Vagina (tissue), 2 donors: ENCODE data around the gene ESR1. TPM values are rescaled to one million over a fixed set of nuclear protein-coding genes. Genes with fewer than 3 reads are reported as not detected.
A peak's percentile ranks its signal among the peaks of the same experiment; 100 is the strongest.

ENCODE experiments used
- DNase-seq, 2 donors: peaks; one replicate each; pipeline ENCODE4 v3.0.0-alpha.2; 2017; ENCODE audit errors: extremely low spot score in 2 of 2
- H3K27ac ChIP-seq: fragments of 200-600 bp; sonication (generic); one replicate; pipeline ENCODE4 v1.5.1; 2019
- H3K27me3 ChIP-seq: fragments of 200-600 bp; sonication (generic); one replicate; pipeline ENCODE4 v1.5.1; 2019
- H3K36me3 ChIP-seq, 2 donors: fragments of 200-600 bp; sonication (generic); one replicate each; pipeline ENCODE4 v1.5.1; 2017 to 2019
- H3K4me1 ChIP-seq: fragments of 200-600 bp; sonication (generic); one replicate; pipeline ENCODE4 v1.5.1; 2019
- H3K4me3 ChIP-seq, 2 donors: fragments of 200-600 bp; sonication (generic); 1 replicate in 1 of 2; 2 replicates in 1 of 2; pipeline ENCODE4 v1.5.1; 2016 to 2019
- H3K9me3 ChIP-seq: fragments of 200-600 bp; sonication (generic); one replicate; pipeline ENCODE4 v1.5.1; 2019
- POLR2A ChIP-seq, 2 donors: fragments of 450-650 bp; IDR thresholded peaks; one replicate each; pipeline ENCODE4 v1.6.1; 2017; ENCODE audit warnings: antibody characterized with exemption in 2 of 2, mild to moderate bottlenecking in 2 of 2, moderate library complexity in 2 of 2
- POLR2AphosphoS5 ChIP-seq, 2 donors: sonication (generic); formaldehyde crosslinking; IDR thresholded peaks; one replicate each; pipeline ENCODE4 v1.9.0; 2017; ENCODE audit warnings: antibody characterized with exemption in 2 of 2, mild to moderate bottlenecking in 2 of 2, low read depth in 1 of 2; ENCODE audit not compliant: insufficient read depth in 1 of 2
- intact Hi-C: fragments of 100-400 bp; cut with DNase I; formaldehyde crosslinking; loops from one replicate; pipeline ENCODE4 v1.15.1; 2023
- total RNA-seq: library from RNA; depleted of rRNA; stranded (reverse); fragments of >200 nt; gene quantifications from one replicate; pipeline ENCODE4 v1.2.3, GENCODE V29; 2016
- TF ChIP-seq, protein P1 (sequence below), 3 experiments: fragments of 450-650 bp in 2 of 3; fragments of 200-600 bp in 1 of 3; sonication (generic) in 1 of 3; IDR thresholded peaks; one replicate each; pipeline ENCODE4 v1.5.1; 2017 to 2019; ENCODE audit warnings: antibody characterized with exemption in 3 of 3, mild to moderate bottlenecking in 2 of 3, moderate library complexity in 2 of 3

The ESR1 gene
- total RNA-seq, 1 donor from 2014 or later: 50.3 TPM

DNA sequence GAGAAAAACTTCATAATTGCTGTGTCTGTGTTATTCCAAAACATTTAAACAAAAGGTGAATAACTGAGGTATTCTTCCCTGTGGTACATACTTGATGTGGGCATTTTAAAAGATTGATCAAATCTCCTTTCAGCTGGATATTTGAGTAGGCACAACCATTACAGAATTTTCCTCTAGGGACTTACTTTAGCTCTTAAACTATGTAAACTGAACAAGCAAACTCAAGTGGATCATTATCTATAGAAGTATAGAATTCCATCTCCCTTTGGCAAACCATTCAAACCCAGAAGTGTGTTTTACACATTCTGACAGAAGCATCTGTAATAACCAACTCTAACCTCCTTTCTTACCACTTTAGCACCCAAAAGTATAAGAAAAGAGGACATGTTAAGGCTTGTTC is 241.4 kb downstream of the ESR1 start:
- intact Hi-C loops: no loop called here
- TF ChIP-seq POLR2A (IDR thresholded peaks at IDR 0.05): no peak
- H3K4me3 ChIP-seq: no peak overlapping the region
- DNase-seq: no peak
- no peaks in the 10 kb centered on the region for H3K27me3 ChIP-seq
- H3K9me3 ChIP-seq: no peaks in the 10 kb centered on the region
- H3K36me3 ChIP-seq: no peaks in the 10 kb centered on the region
- peak overlapping the region; percentile 13 for H3K27ac ChIP-seq
- H3K4me1 ChIP-seq: no peaks in the 10 kb centered on the region

DNA sequence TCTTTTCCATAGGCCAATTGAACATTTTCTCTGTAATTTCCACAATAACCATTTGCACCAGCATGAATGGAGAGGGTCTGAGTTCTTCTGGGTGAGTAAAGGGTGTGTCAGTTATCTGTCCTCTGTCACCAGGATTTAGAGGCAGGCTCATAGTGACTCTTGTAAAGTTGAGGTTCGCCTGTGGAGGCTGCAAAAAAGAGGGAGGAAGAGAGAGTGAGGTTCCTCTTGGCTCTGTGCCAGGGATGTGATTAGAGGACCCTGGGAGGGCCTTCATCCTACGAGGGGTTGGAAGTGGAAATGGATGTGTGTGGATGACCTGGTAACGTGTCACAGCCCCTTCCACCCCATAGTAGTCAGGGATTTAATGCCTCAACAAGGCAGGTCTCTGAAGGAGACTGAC is 242.0 kb downstream of the ESR1 start:
- intact Hi-C loops: no loop called here
- Histone ChIP-seq H3K4me1 (no peaks in the 10 kb centered on the region), H3K9me3 (no peaks in the 10 kb centered on the region), H3K27ac (peak overlapping the region; percentile 13), H3K27me3 (no peaks in the 10 kb centered on the region), H3K4me3 (no peak overlapping the region), H3K36me3 (no peaks in the 10 kb centered on the region)
- TF ChIP-seq, protein P1, sequence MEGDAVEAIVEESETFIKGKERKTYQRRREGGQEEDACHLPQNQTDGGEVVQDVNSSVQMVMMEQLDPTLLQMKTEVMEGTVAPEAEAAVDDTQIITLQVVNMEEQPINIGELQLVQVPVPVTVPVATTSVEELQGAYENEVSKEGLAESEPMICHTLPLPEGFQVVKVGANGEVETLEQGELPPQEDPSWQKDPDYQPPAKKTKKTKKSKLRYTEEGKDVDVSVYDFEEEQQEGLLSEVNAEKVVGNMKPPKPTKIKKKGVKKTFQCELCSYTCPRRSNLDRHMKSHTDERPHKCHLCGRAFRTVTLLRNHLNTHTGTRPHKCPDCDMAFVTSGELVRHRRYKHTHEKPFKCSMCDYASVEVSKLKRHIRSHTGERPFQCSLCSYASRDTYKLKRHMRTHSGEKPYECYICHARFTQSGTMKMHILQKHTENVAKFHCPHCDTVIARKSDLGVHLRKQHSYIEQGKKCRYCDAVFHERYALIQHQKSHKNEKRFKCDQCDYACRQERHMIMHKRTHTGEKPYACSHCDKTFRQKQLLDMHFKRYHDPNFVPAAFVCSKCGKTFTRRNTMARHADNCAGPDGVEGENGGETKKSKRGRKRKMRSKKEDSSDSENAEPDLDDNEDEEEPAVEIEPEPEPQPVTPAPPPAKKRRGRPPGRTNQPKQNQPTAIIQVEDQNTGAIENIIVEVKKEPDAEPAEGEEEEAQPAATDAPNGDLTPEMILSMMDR (IDR thresholded peaks at IDR 0.05): no peak
- TF ChIP-seq POLR2AphosphoS5 (IDR thresholded peaks at IDR 0.05; ENCODE audit: insufficient read depth in 1 of 2, low read depth in 1 of 2) (no peak), POLR2A (IDR thresholded peaks at IDR 0.05) (no peak)
- no peak for DNase-seq

DNA sequence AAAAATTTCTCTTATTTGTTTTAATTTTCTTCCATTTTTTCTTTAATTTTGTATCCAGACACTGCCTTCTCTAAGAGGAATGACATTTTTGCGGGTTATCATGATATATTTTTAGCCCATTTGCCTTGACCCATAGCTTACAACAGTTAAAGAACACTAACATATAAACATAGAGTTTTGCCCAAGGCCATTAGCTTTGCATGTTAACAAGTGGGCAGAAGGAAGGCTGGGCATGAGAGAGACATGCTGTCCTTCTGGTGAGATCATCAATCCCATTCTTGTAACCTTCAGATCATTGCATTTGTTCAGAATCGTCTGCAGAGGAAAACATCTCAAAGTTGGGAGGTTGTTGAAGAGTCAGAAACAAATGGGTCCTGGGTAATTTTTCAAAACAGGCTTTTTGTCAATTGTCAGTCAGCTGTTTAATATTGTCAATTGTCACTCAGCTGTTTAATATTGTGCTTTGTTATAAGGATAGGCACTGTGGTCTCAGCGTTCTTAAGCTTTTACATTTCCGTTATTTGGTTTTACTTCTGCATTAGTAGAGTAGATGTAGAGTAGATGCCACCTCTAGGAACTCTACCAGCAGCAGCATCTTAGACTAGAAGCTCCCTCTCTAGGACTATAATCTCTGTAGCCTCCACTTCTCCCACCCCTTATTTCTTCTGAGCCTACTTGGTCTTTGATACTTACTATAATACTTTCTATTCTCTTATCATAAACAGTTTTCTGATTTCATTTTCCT is 243.1 kb downstream of the ESR1 start:
- Histone ChIP-seq H3K27me3 (no peaks in the 10 kb centered on the region), H3K4me1 (no peaks in the 10 kb centered on the region), H3K4me3 (no peak overlapping the region), H3K9me3 (no peaks in the 10 kb centered on the region), H3K27ac (no peak overlapping the region), H3K36me3 (no peaks in the 10 kb centered on the region)
- DNase-seq: no peak
- TF ChIP-seq POLR2A (IDR thresholded peaks at IDR 0.05) (no peak), POLR2AphosphoS5 (IDR thresholded peaks at IDR 0.05; ENCODE audit: insufficient read depth in 1 of 2, low read depth in 1 of 2) (no peak)
- TF ChIP-seq, protein P1 (IDR thresholded peaks at IDR 0.05): no peak
- intact Hi-C loops: no loop called here

DNA sequence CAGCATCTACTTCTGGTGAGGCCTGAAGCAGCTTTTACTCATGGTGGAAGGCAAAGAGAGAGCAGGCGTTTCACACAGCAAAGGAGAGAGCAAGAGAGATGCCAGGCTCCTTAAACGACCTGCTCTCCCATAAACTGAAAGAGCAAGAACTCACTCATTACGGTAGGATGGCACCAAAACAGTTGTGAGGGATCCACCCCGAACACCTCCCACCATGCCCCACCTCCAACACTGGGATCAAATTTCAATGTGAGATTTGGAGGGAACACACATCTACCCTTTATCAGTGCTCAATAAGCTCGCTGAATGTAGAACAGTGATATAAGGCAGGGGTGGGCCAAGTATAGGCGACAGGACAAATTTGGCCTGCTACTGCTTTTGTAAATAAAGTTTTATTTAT is 244.6 kb downstream of the ESR1 start:
- H3K9me3 ChIP-seq: no peaks in the 10 kb centered on the region
- no peak for DNase-seq
- TF ChIP-seq POLR2AphosphoS5 (IDR thresholded peaks at IDR 0.05; ENCODE audit: insufficient read depth in 1 of 2, low read depth in 1 of 2) (no peak), POLR2A (IDR thresholded peaks at IDR 0.05) (no peak)
- TF ChIP-seq, protein P1 (IDR thresholded peaks at IDR 0.05): no peak
- H3K27ac ChIP-seq: no peak overlapping the region
- no peaks in the 10 kb centered on the region for H3K4me1 ChIP-seq
- H3K4me3 ChIP-seq: no peak overlapping the region
- intact Hi-C loops: no loop called here
- no peaks in the 10 kb centered on the region for H3K27me3 ChIP-seq
- no peaks in the 10 kb centered on the region for H3K36me3 ChIP-seq

DNA sequence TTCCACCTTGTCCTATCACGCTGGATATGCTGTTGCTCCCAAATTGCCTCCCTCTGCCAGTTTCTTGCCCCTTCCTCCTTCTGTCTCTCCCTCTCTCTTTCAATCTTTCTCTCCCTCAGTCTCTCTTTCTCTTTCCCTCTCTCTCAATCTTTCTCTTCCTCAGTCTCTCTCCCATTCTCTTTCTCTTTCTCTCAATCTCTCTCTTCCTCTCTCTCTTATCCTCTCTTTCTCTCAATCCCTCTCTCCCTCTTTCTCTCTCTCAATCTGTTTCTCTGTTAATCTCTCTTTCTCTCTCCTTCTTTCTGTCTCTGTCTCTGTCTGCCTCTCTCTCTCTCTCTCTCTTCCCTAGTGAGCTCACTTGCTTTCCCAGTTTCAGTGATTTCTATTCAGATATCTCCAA is 245.8 kb downstream of the ESR1 start:
- TF ChIP-seq, protein P1 (IDR thresholded peaks at IDR 0.05): no peak
- TF ChIP-seq POLR2AphosphoS5 (IDR thresholded peaks at IDR 0.05; ENCODE audit: insufficient read depth in 1 of 2, low read depth in 1 of 2): no peak
- Histone ChIP-seq H3K27me3 (no peaks in the 10 kb centered on the region), H3K27ac (peak overlapping the region; percentile 2), H3K4me1 (no peaks in the 10 kb centered on the region), H3K36me3 (no peaks in the 10 kb centered on the region), H3K4me3 (no peak overlapping the region), H3K9me3 (no peaks in the 10 kb centered on the region)
- no peak for DNase-seq
- intact Hi-C loops: no loop called here
